ENCODE measurements around the gene CACNA1C.
A peak's percentile ranks its signal among the peaks of the same experiment; 100 is the strongest.

CACNA1C gene

DNA sequence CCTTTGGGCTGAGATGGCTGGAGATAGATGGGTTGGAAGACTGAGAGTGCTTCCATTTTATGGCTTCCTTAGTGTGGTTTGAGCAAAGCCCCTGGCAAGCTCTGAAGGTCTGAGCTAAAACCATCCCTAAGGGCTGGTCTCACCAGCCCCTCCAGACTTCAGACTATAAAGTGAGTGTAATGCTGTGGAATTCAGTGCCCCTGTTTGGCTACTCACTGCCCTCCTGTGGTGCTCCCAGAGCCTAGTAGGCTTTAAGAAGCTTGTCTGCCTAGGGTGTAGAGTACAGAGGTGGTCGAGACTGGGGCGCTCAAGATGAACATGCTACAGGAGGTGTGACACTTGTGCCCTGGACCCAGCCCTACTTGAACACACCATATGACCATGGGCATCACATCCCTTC is 495.3 kb downstream of the CACNA1C start:
- no peak overlapping the region for H3K27ac ChIP-seq
- DNase-seq (ENCODE audit: low read depth, low spot score), result no peak

- peak; percentile 14 for DNase-seq (ENCODE audit: low read depth, low spot score)
- H3K27ac ChIP-seq, result no peak overlapping the region
Measured at GRCh38 chr12:2550561-2551411, 498.0 kb downstream of the CACNA1C start.

DNA sequence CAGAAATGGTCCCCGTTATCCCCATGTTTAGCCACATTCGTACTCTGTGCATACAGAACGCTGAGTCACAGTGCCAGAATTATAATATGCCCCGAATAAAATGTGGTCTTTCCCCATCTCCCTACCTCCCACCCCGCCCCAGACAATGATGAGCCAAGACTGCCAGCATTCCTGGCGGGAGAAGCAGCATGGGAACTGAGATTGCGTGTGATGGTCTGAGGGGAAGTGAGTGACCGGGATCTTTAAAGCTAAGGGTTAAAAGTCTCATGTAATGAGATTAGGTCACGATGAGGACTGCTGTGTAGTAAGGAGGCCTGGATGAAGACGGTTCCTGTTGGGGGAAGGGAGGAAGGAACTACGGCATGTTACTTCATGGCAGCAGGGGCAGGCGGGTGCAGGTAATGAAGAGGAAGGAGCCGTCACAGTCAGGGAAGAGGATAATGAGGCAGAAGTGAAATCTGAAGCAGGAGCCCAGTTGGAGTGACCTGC is 498.7 kb downstream of the CACNA1C start:
- no peak for DNase-seq (ENCODE audit: low read depth, low spot score)
- no peak overlapping the region for H3K27ac ChIP-seq

GRCh38 chr12:2552000-2552756 is 499.4 kb downstream of the CACNA1C start:
- H3K27ac ChIP-seq, result no peak overlapping the region
- no peak for DNase-seq (ENCODE audit: low read depth, low spot score)

DNA sequence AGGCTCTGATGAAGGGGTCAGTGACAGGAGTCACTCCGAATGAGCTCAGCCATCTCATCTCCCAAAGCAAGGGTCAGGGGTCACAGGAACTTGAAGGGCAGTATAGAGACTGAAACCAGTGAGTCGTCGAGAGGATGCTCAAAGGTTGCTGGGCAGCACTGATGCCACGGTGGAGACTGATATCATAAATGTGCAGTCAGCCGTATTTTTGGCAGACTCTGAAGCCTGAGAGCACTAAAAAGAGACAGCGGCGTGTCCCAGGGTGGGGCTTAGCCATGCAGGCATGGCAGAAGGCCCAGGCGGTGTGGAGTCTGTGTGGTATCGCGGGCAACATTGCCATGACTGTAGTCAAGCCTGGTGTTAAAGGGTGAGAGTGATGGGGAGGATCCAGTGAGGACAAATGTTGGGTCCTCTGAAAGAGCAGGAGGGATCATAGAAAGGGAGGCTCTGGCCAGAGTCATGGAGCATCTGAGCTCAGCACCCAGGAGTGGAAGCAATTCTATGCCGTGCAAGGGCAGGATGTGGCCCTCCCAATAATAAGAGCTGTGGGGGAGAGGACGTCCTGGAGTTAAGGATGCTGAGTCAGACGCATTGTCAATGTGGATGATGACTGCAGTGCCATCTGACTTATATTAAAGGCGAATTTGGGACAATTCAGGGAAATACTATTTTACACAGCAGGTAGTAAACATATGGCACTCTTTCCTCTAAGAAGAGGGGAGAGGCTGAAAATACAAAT is 500.8 kb downstream of the CACNA1C start:
- no peak for DNase-seq (ENCODE audit: low read depth, low spot score)
- no peak overlapping the region for H3K27ac ChIP-seq

DNA sequence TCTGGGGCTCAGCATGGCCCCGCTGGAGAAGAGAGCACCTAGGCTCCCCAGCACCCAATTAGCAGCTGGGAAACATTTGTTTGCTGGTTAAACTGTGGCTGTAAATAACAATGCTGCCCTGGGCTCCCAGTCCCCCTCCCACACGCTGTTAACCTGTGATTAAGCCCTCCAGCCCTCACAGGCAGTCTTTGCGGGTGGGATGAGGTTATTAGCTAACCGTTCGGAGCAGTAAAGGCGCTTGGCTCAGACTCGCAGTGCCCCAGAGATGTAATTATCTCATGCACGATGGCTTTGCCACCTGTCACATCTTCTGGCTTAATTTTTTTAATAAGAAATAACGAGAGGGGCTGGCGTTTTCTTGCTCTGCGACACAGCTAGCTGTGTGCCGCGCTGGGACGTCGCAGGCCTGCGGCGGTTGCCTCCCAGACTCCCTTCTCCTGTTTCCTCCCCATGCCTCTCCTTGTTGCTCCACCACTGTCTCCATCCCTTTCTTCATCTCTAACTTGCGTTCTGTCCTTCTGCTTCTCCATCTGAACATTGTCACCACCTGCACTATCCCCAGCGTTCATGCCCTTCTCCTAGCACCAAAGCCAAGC is 502.8 kb downstream of the CACNA1C start:
- DNase-seq (ENCODE audit: low read depth, low spot score), result no peak
- no peak overlapping the region for H3K27ac ChIP-seq

DNA sequence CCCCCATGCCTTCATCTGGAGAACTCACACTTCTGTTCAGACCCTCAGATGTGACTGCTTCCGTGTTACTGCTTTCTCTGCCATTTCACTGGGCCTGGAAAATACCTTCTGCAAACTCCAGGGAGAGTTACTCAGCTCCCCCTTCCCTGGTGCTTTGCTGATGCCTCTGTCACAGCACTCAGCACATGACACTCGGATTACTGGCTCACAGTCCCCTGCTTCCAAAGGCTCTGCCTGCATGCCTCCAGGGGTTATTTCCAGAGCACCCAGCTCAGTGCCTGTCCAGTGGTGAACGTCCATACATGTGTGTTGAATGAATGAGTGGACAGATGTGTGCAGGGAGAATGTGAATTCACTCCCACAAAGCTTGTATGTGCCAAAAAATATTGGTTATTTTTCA is 504.8 kb downstream of the CACNA1C start:
- no peak overlapping the region for H3K27ac ChIP-seq
- no peak for DNase-seq (ENCODE audit: low read depth, low spot score)

DNA sequence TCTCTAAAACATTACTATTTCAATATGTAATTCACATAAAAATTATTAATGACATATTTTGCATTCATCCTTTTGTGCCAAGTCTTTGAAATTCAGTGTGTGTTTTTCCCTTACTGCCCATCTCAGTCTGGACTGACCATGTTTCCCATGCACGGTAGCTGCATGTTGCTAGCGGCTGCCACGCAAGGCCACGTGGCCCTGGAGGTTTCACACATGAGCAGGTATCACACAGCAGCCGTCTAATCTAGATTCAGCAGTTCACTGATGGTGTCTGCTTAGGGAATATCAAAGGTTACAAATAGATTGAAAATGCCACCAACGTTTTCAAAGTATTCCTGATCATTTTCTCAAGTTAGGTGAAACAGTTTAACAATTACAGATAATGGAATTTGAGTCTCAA is 507.1 kb downstream of the CACNA1C start:
- H3K27ac ChIP-seq, result no peak overlapping the region
- no peak for DNase-seq (ENCODE audit: low read depth, low spot score)

DNA sequence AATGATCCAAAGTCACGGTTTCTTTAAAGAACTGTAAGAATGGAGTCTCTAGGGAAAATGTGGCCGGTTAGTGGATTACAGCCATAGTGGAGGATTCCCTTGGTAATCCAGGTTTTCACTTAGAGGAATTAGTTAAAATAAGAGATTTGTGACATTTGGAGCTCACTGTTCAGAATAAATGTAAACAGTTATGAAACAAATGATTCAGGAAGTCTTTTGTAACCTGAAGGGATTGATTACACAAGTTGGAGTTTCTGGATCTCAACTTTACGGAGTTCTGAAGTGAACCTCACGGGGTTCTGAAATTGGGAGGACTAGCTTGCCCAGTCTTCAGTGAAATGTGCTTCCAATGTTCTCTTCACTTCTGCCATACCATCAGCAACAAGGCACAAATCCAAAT is 507.6 kb downstream of the CACNA1C start:
- H3K27ac ChIP-seq, result no peak overlapping the region
- DNase-seq (ENCODE audit: low read depth, low spot score), result no peak

DNA sequence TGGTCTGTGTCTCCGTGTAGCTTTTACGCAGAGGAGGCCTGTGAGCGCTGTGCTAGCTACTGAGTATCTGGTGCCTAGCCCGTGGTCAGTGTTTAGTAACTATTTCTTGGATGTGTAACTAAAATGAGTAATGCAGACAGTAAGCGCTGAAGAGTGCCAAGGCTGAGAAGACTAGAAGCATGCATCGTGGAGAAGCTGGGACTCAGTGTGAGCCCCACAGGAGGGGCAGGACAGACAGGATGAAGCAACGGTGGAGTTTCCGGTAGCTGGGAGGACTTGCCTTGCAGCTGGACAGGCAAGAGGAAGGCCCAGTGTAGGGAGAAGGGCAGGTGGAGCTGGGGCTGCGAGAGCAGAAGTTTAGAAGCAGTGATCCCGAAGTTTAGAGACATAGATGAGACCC is 508.6 kb downstream of the CACNA1C start:
- no peak overlapping the region for H3K27ac ChIP-seq
- DNase-seq (ENCODE audit: low read depth, low spot score), result no peak

DNA sequence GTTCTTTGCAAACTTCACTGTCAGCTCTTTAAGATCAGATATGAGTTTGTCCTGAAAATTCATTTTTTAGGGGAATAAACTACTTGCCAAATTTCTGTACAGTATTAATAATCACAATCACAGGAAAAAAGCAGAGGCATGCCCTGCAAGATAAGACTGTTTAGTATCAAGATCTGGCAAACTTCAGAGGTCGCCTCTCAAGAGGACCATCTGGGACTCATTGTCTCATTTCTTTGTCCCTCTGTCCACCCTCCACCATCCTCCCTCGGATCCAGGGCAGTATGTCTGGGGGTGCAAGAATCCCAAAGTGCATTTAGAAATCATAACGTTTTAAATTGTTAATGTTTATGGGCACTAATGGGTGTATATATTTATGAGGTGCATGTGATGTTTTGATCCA is 509.6 kb downstream of the CACNA1C start:
- no peak for DNase-seq (ENCODE audit: low read depth, low spot score)
- H3K27ac ChIP-seq, result no peak overlapping the region

GRCh38 chr12:2563709-2564108 is 510.9 kb downstream of the CACNA1C start:
- no peak for DNase-seq (ENCODE audit: low read depth, low spot score)
- no peak overlapping the region for H3K27ac ChIP-seq

- no peak overlapping the region for H3K27ac ChIP-seq
- DNase-seq (ENCODE audit: low read depth, low spot score), result no peak
Measured at GRCh38 chr12:2566161-2566560, 513.4 kb downstream of the CACNA1C start.

GRCh38 chr12:2567711-2568110 is 514.9 kb downstream of the CACNA1C start:
- no peak overlapping the region for H3K27ac ChIP-seq
- DNase-seq (ENCODE audit: low read depth, low spot score), result no peak

GRCh38 chr12:2570562-2570961 is 517.8 kb downstream of the CACNA1C start:
- no peak overlapping the region for H3K27ac ChIP-seq
- DNase-seq (ENCODE audit: low read depth, low spot score), result no peak

DNA sequence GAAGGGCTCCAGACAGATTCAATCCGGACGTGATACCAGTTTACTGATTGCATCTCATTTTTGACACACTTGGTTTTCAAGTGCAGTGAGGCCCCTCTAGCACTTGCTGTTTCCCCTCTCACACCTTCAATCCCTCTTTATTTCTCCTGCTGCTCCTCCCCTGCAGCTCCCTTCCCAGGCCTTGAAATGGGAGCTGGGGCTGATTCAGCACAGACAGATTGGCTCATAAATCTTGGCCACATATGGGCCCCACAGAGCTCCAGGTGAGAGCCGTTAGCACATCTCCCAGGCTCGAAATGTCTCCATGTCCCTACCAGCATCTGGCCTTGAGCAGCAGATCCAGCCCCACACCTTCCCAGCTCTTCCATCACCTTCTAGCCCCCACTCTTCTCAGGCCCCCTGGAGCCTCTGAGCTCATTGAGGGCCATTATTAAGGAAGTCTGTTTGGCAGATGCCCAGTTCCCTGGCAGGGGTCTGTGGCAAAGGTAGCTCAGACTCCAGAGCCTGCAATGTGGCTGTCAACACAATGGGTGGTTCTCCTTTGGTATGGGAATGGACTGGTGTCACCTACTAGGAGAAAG is 521.7 kb downstream of the CACNA1C start:
- DNase-seq (ENCODE audit: low read depth, low spot score), result no peak
- no peak overlapping the region for H3K27ac ChIP-seq

GRCh38 chr12:2575245-2575644 is 522.5 kb downstream of the CACNA1C start:
- H3K27ac ChIP-seq, result no peak overlapping the region
- DNase-seq (ENCODE audit: low read depth, low spot score), result no peak

DNA sequence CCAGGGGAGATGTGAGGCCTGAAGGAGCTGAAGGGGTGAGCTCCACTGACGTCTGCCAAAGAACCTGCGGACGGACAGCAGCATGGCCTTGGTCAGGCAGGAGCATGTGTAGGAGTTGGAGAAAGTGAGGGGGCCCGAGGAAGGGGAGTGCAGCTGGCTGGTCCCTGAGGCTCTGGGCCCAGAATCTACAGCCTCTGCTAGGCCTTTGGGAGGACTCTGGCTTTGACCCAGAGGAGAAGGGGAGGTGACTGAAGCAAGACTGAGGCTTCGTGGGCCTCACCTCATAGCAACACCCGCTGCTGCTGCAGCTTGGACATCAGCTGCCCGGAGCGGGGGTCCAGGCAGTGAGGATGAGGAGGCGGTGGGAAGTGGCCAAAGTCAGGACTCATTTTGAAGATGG is 525.4 kb downstream of the CACNA1C start:
- H3K27ac ChIP-seq, result no peak overlapping the region
- no peak for DNase-seq (ENCODE audit: low read depth, low spot score)

DNA sequence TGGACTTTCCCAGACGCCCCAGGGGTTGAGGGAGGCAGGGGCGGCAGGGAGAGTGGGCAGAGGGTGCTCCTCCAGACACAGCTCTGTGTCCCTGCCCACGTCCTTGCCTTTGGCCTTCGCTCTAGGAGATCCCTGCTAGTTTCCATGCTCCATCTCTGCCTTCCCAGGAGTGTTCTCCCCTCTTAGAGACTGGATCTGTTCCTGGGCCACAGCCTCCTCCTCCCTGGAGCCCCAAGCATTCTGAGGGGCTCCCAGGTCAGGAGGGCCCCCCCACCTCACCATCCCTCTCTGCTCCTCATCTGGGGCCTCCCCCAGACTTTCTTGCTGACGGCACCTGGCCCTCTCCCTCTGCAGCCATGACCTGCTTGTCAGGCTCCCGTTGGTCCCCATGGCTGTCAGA is 526.0 kb downstream of the CACNA1C start:
- no peak overlapping the region for H3K27ac ChIP-seq
- no peak for DNase-seq (ENCODE audit: low read depth, low spot score)

DNA sequence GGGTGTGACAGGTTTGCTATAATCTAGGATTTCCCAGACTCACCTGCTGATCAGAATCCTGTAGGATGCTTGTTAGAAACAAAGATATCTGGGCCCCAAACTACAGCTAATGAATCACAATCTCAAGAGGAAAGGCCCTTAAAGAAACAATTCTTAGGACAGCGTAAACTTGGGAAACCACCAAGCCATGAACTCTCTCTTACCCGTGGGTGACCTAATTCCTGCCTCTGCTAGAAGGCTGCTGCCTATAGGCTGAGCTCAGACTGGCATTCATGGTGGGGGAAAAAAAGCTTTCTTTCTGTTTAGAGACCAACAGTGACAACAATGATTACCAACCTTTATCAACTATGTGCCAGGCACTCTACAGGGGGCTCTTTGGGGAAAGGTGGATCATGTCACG is 528.0 kb downstream of the CACNA1C start:
- no peak overlapping the region for H3K27ac ChIP-seq
- no peak for DNase-seq (ENCODE audit: low read depth, low spot score)
